Loucy (cell line): ENCODE measurements around the gene CC2D2B.

Experiments
- EZH2phosphoT487 ChIP-seq: fragments of 200-600 bp; IDR thresholded peaks from 2 replicates; pipeline ENCODE4 v1.6.1; 2018; ENCODE audit warnings: antibody characterized with exemption, mild to moderate bottlenecking, moderate library complexity, borderline replicate concordance
- TF ChIP-seq, protein P1 (sequence below): fragments of 200-600 bp; sonication (generic); conservative IDR thresholded peaks from 2 replicates; pipeline ENCODE4 v1.5.1; 2014; ENCODE audit warnings: mild to moderate bottlenecking, antibody characterized with exemption, low read length

- TF ChIP-seq, protein P1, sequence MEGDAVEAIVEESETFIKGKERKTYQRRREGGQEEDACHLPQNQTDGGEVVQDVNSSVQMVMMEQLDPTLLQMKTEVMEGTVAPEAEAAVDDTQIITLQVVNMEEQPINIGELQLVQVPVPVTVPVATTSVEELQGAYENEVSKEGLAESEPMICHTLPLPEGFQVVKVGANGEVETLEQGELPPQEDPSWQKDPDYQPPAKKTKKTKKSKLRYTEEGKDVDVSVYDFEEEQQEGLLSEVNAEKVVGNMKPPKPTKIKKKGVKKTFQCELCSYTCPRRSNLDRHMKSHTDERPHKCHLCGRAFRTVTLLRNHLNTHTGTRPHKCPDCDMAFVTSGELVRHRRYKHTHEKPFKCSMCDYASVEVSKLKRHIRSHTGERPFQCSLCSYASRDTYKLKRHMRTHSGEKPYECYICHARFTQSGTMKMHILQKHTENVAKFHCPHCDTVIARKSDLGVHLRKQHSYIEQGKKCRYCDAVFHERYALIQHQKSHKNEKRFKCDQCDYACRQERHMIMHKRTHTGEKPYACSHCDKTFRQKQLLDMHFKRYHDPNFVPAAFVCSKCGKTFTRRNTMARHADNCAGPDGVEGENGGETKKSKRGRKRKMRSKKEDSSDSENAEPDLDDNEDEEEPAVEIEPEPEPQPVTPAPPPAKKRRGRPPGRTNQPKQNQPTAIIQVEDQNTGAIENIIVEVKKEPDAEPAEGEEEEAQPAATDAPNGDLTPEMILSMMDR, result no peak
- TF ChIP-seq EZH2phosphoT487, result no peak
These were observed 106.2 kb downstream of the CC2D2B start for GRCh38 chr10:96013956-96014355.
